HL-60 (cell line): Measurements from ENCODE around the gene ZFYVE26.

Source experiments
- DNase-seq, 2 experiments: peaks; one replicate each; pipeline ENCODE4 v3.0.0-alpha.2; 2010 to 2020; ENCODE audit warnings: low read depth in 1 of 2, low spot score in 1 of 2
- H3K27ac ChIP-seq: fragments of 250-450 bp; sonication (Bioruptor Pico); replicated peaks from 2 replicates; pipeline ENCODE4 v1.5.1; 2020; ENCODE audit warnings: mild to moderate bottlenecking, moderate library complexity
- H3K27me3 ChIP-seq: fragments of 250-450 bp; sonication (Bioruptor Pico); 2 replicates; pipeline ENCODE4 v1.5.1; 2021; ENCODE audit warnings: mild to moderate bottlenecking, moderate library complexity; ENCODE audit not compliant: insufficient read depth, poor library complexity, severe bottlenecking
- H3K4me3 ChIP-seq: replicated peaks from 2 replicates; pipeline ENCODE4 v1.5.1; 2011; ENCODE audit warnings: mild to moderate bottlenecking, control low read depth, low read length; ENCODE audit not compliant: insufficient read depth
- GABPA ChIP-seq: IDR thresholded peaks from 2 replicates; pipeline ENCODE4 v1.6.1; 2012; ENCODE audit warnings: low read depth
- POLR2AphosphoS5 ChIP-seq: IDR thresholded peaks from 2 replicates; pipeline ENCODE4 v1.6.1; 2012; ENCODE audit warnings: low read depth
- SPI1 ChIP-seq: IDR thresholded peaks from 2 replicates; pipeline ENCODE4 v1.6.1; 2012; ENCODE audit warnings: low read depth, mild to moderate bottlenecking, borderline replicate concordance
- TF ChIP-seq, protein P1 (sequence below): IDR thresholded peaks from one replicate; pipeline ENCODE4 v1.5.1; 2011; ENCODE audit warnings: low read length, control low read depth, inconsistent platforms; ENCODE audit not compliant: insufficient read depth
- TF ChIP-seq, protein P2 (sequence below): IDR thresholded peaks from 2 replicates; pipeline ENCODE4 v1.6.1; 2012; ENCODE audit warnings: low read depth; ENCODE audit not compliant: insufficient replicate concordance

ZFYVE26 gene

DNA sequence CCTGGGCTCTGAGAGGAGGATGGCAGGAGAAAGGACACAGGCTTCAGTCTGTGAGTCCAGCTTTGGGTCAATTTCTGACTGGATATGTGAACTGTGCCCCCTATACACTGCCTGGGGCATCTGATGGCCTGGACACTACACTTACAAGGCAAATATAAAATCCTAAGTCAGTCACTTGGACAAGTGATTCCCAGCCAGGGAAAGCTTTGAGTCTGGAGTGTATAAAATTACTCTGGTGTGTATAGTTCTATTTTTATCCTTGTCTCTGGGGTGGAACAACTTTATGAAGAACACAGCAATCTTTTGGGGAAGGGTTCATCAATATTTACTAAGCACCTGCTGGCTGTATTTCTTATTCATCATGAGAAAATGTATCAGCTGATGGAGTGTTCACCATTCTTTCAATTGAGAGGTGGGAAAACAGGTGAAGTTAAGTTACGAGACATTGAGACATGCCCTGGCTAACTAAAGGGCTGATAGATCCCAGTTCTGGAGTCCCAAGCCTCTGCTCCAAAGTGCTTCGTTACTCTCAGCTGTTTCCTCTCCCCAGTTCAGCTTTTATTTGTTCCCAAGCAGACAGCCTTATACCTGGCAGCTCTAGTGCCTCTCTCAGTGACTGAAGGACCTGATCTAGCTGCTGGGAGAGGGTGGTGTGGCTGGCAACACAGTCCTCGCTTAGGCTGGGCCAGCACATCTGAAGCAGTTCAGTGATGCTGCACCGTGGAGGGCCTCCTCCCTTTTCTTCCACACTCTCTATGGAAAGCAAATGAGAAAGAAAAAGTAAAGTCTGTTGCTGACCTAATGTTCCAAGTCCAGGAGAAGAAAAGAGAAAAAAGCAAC, 30.9 kb downstream of the ZFYVE26 start:
- H3K27me3 ChIP-seq, result no peaks in the 10 kb centered on the region
- no peak overlapping the region for H3K27ac ChIP-seq
- H3K4me3 ChIP-seq, result no peak overlapping the region
- DNase-seq, result no peak
- TF ChIP-seq SPI1 (no peak), GABPA (no peak)

DNA sequence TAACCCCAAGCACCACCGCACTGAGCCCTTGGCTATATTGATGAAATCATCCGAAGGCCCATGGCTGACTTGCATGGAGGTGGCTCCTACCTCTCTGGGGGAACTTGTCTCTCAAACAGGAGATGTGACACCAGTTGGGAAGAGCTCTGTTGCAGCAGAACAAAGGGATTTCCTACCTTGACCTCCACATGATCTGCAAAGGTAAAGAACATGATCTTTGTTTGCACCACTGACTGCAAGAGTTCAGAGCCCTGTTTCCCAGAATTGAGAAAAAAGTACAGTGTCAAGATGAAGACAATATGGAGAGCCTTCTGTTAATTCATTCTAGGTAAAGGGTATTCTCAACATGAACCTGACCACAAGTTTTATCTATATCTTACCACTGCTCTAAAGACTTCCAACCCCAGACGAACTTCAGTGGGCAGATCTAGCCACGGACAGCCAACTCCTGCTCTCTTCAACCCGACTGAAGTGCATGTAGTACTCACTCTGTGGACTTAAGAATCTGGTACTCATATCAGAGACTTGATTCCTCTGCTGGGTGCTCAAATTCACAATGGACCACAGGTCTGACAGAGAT, 32.1 kb downstream of the ZFYVE26 start:
- DNase-seq, result no peak
- no peak overlapping the region for H3K4me3 ChIP-seq
- H3K27me3 ChIP-seq, result no peaks in the 10 kb centered on the region
- TF ChIP-seq, protein P1, sequence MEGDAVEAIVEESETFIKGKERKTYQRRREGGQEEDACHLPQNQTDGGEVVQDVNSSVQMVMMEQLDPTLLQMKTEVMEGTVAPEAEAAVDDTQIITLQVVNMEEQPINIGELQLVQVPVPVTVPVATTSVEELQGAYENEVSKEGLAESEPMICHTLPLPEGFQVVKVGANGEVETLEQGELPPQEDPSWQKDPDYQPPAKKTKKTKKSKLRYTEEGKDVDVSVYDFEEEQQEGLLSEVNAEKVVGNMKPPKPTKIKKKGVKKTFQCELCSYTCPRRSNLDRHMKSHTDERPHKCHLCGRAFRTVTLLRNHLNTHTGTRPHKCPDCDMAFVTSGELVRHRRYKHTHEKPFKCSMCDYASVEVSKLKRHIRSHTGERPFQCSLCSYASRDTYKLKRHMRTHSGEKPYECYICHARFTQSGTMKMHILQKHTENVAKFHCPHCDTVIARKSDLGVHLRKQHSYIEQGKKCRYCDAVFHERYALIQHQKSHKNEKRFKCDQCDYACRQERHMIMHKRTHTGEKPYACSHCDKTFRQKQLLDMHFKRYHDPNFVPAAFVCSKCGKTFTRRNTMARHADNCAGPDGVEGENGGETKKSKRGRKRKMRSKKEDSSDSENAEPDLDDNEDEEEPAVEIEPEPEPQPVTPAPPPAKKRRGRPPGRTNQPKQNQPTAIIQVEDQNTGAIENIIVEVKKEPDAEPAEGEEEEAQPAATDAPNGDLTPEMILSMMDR, result no peak
- TF ChIP-seq POLR2AphosphoS5 (no peak), GABPA (no peak), SPI1 (no peak)
- TF ChIP-seq, protein P2, sequence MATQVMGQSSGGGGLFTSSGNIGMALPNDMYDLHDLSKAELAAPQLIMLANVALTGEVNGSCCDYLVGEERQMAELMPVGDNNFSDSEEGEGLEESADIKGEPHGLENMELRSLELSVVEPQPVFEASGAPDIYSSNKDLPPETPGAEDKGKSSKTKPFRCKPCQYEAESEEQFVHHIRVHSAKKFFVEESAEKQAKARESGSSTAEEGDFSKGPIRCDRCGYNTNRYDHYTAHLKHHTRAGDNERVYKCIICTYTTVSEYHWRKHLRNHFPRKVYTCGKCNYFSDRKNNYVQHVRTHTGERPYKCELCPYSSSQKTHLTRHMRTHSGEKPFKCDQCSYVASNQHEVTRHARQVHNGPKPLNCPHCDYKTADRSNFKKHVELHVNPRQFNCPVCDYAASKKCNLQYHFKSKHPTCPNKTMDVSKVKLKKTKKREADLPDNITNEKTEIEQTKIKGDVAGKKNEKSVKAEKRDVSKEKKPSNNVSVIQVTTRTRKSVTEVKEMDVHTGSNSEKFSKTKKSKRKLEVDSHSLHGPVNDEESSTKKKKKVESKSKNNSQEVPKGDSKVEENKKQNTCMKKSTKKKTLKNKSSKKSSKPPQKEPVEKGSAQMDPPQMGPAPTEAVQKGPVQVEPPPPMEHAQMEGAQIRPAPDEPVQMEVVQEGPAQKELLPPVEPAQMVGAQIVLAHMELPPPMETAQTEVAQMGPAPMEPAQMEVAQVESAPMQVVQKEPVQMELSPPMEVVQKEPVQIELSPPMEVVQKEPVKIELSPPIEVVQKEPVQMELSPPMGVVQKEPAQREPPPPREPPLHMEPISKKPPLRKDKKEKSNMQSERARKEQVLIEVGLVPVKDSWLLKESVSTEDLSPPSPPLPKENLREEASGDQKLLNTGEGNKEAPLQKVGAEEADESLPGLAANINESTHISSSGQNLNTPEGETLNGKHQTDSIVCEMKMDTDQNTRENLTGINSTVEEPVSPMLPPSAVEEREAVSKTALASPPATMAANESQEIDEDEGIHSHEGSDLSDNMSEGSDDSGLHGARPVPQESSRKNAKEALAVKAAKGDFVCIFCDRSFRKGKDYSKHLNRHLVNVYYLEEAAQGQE, result no peak
- H3K27ac ChIP-seq, result no peak overlapping the region

DNA sequence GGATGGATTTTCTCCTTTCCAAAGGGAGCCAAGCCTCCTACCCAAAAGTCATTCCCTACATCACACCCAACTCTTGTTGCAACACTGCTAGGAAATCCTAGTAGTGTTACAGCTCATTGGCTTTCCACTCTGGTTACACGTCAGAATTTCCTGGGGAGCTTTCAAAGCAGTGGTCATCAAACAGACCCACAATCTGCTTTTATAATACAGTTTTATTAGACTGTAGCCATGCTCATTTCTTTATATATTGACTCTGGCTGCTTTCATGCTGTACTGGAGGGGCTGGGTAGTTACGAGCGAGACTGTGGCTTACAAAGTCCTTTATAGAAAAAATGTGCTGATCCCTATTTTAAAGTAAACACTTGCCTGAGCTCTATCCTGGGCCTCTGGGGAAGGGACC, 34.3 kb downstream of the ZFYVE26 start:
- TF ChIP-seq POLR2AphosphoS5 (no peak), SPI1 (no peak), GABPA (no peak)
- TF ChIP-seq, protein P1, result no peak
- TF ChIP-seq, protein P2, result no peak
- Histone ChIP-seq H3K27ac (no peak overlapping the region), H3K4me3 (no peak overlapping the region), H3K27me3 (no peaks in the 10 kb centered on the region)
- DNase-seq, result no peak

DNA sequence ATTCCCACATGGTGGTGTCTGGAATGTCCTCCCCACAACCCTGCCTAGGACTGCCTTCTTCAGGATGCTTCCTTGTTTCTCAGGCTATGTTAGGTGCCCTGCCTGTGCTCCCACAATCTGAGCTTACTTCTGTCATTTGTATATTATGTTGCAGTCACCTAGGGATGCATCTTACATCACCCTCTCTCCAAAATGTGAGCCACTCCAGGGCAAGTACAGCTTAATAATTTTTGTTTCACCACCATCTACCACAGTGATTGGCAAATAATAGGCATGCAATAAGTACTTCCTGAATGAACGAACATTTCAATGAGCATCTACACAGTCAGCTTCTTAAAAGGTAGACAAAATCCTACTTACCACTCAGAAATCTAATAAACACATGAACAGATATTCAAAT, 37.6 kb downstream of the ZFYVE26 start:
- Histone ChIP-seq H3K4me3 (no peak overlapping the region), H3K27ac (no peak overlapping the region), H3K27me3 (no peaks in the 10 kb centered on the region)
- TF ChIP-seq POLR2AphosphoS5 (no peak), GABPA (no peak), SPI1 (no peak)
- TF ChIP-seq, protein P1, result no peak
- TF ChIP-seq, protein P2, result no peak
- DNase-seq, result peak; percentile 17 to 24
